NK-92 treated with Interleukin-12 subunit alpha and Interleukin-12 subunit beta, amount 100 ng/mL, for 24 hours (cell line): Measurements from ENCODE around the gene FAM9A.
"Not testable (repeated sequence)": the region's sequence is repeated elsewhere in the genome, so short reads cannot be mapped to it uniquely, and the experiment has no call there.

Experiments used
- DNase-seq: peaks from one replicate; lab custom pipeline; 2025; lab: John Stamatoyannopoulos, UW

The FAM9A gene

DNA sequence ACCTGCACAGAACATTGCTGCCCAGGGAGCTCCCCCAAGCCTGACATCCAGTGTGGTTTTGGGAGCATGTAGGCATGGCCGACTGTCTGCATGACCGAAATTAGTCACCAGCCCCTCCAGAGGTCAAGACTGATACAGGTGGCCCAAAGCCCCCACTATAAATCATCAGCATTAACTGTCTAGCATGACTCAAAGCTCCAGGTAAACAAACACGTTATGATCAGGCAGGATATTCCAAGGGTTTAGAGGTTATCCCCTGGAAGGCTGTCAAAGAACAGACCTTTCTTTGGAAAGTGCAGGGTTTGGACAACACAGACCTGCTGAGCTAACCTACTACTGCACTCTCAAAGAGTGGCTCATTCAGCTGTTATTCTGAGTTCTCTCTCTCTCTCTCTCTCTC is 2.1 kb upstream of the FAM9A start:
- no peak for DNase-seq

GRCh38 chrX:8800351-8800750 is 832 bp downstream of the FAM9A start:
- not testable (repeated sequence) for DNase-seq

GRCh38 chrX:8799281-8799680 is 1.9 kb downstream of the FAM9A start:
- DNase-seq, result not testable (repeated sequence)

GRCh38 chrX:8798702-8799101 is 2.5 kb downstream of the FAM9A start:
- DNase-seq, result not testable (repeated sequence)

GRCh38 chrX:8787119-8787518 is 14.1 kb downstream of the FAM9A start:
- not testable (repeated sequence) for DNase-seq

DNA sequence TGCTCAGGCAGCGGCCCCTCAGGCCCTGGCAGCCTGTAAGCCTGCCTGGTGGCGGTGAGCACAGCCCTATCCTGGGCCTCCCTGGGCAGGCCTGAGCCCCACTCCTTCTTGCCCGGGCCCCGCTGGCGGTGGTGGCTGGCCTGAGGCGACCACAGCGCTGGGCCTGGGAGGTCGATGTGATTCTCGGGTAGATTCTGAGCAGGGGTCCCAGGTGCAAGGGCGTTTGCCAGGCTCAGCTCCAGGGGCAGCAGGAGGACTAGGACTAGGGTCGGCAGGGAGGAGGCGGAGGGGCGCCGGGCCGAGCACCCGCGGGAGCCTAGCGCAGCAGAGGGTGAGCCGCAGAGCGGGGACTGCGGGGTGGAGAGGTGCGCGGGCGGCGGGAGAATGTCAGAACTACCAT is 17.0 kb downstream of the FAM9A start:
- DNase-seq, result no peak

DNA sequence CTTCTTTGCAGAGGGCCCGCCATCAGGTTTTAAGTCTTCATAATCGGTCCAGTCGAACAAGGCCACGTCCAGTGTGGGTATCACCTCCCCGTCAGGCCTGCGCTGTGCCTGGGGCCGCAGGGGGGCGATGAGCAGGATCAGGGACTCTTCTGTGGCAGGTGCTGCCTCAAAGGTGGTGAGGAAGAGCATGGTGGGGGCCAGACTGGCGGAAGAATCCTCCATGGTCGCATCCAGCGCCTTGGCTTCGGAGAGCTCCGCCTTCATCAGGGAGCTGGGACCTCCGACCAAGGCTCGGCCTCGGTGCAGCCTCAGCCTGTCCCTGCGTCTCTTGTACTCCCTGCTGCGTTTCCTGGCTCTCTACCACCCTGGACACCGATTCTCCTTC is 17.5 kb downstream of the FAM9A start:
- DNase-seq, result no peak

GRCh38 chrX:8783097-8783713 is 18.0 kb downstream of the FAM9A start:
- DNase-seq, result no peak

- no peak for DNase-seq
Measured at GRCh38 chrX:8782595-8782994, 18.6 kb downstream of the FAM9A start.

DNA sequence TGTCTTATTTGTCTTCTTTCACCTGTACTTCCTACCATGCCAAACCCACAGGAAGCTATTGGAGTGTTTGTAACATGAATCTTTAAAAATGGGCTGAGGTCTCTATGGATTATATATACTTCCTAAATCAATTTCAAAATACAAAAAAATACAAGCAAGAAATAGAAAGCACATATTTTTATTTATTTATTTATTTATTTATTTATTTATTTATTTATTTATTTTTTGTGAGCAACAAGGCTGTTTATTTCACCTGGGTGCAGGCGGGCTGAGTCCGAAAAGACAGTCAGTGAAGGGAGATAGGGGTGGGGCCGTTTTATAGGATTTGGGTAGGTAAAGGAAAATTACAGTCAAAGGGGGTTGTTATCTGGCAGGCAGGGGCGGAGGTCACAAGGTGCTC is 19.3 kb downstream of the FAM9A start:
- DNase-seq, result not testable (repeated sequence)

GRCh38 chrX:8773117-8773516 is 28.1 kb downstream of the FAM9A start:
- DNase-seq, result no peak

DNA sequence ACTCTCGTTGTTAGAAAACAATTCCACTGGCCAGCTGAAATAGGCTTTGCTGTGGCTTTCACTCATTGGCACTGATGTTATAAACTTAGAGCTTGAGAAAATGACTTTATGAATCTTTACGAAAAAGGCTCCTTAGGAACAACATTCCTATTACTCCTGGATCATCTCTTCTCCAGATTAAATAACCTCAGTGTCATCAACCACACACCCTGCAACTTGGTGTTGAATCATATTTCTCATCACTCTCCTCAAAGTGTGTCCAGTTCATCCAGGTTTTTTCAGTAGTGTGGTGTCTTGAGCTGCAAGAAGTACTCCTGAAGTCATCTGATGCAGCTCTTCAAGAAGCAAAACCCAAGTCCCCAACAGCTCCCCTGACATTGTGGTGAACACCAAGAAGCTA is 41.2 kb downstream of the FAM9A start:
- no peak for DNase-seq

DNA sequence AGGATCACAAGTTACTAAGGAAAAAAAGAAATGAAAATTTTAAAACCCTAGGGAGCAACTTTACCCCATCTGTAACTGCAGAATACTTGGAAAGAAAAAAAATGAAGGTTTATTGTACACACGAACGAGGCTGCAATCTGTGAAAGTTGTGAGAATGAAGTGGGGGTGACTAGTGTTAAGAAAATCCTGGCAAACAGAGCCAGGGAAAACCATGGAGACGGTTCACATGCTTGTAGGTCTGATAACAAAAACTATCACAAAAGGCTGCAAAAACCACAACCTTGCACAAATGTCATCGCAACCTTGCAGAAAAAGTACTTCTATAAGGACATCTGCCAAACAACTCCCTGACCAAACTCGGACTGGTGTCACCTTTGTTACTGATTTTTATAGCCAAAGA is 42.5 kb downstream of the FAM9A start:
- DNase-seq, result not testable (repeated sequence)

GRCh38 chrX:8757609-8758389 is 43.4 kb downstream of the FAM9A start:
- DNase-seq, result not testable (repeated sequence)

DNA sequence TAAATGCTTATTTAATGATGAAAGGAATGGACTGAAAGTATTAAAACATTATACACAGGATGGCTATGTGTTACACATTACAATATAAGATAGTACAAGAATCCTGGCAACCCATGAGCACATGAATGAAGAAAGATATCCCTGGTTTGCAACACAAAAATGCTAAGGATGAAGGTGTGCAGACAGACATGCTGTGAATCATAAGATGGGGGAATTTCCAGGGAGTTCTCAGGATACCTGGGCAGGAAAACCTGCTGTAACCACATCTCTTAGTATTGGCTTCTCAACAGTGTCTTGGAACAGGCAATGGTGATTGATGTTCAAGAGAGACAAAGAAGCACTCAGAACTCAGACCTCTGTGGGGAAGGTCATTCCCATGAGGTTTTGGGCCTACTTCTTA is 45.4 kb downstream of the FAM9A start:
- DNase-seq, result no peak

GRCh38 chrX:8755116-8755515 is 46.1 kb downstream of the FAM9A start:
- DNase-seq, result no peak

DNA sequence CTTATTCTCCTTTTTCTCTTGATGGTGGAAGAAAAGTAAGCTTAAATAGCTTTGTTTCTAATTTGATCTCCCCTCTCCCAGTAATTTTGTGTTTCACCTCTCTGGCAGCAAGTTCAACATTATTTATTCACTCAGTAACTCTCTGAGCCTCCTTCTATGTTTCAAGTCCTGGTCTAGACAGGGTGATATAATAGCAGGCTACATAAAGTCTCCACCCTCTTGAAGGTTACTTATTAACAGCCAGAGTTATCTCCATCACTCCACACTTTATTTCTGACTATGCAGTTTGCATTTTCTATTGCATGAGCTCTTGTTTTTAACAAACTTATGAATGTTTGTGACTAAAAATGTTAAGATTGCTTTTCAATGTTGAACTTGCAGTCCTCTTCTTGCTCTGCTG is 51.5 kb downstream of the FAM9A start:
- no peak for DNase-seq

GRCh38 chrX:8748855-8749254 is 52.3 kb downstream of the FAM9A start:
- no peak for DNase-seq

GRCh38 chrX:8743126-8743732 is 58.0 kb downstream of the FAM9A start:
- no peak for DNase-seq

GRCh38 chrX:8741981-8742380 is 59.2 kb downstream of the FAM9A start:
- DNase-seq, result no peak
